Right atrium auricular region (tissue), 2 donors: ENCODE measurements around the gene RNPEPL1. TPM values are rescaled to one million over a fixed set of nuclear protein-coding genes. Genes with fewer than 3 reads are reported as not detected.

Experiments
- DNase-seq: peaks from one replicate; pipeline ENCODE4 v3.0.0-alpha.2; 2019; ENCODE audit warnings: low spot score
- H3K27ac ChIP-seq, 2 donors: fragments of 200-600 bp; sonication (generic); 1 replicate in 1 of 2; 2 replicates in 1 of 2; pipeline ENCODE4 v1.5.1; 2016 to 2019
- H3K27me3 ChIP-seq, 2 donors: fragments of 200-600 bp; sonication (generic); one replicate each; pipeline versions ENCODE4 v1.5.1 to v1.6.0; 2017 to 2019
- H3K36me3 ChIP-seq: fragments of 200-600 bp; sonication (generic); one replicate; pipeline ENCODE4 v1.5.1; 2016
- H3K4me1 ChIP-seq, 2 donors: fragments of 200-600 bp; sonication (generic); one replicate each; pipeline versions ENCODE4 v1.5.1 to v1.6.0; 2017 to 2019
- H3K4me3 ChIP-seq, 2 donors: fragments of 200-600 bp; sonication (generic); 1 replicate in 1 of 2; 2 replicates in 1 of 2; pipeline ENCODE4 v1.5.1; 2017 to 2019; ENCODE audit warnings: mild to moderate bottlenecking in 1 of 2, moderate library complexity in 1 of 2
- H3K9me3 ChIP-seq, 2 donors: fragments of 200-600 bp; sonication (generic); one replicate each; pipeline ENCODE4 v1.5.1; 2019
- total RNA-seq, 2 donors: library from RNA; depleted of rRNA; stranded (reverse); fragments of >200 nt; gene quantifications; one replicate each; pipeline ENCODE4 v1.1.0, GENCODE V29; 2016
- TF ChIP-seq, protein P1 (sequence below), 2 donors: fragments of 200-600 bp; sonication (generic); IDR thresholded peaks; one replicate each; pipeline ENCODE4 v1.5.1; 2019; ENCODE audit warnings: antibody characterized with exemption in 2 of 2

The RNPEPL1 gene
- total RNA-seq, 2 donors from 2014 or later = 62.0 to 76.3 TPM

DNA sequence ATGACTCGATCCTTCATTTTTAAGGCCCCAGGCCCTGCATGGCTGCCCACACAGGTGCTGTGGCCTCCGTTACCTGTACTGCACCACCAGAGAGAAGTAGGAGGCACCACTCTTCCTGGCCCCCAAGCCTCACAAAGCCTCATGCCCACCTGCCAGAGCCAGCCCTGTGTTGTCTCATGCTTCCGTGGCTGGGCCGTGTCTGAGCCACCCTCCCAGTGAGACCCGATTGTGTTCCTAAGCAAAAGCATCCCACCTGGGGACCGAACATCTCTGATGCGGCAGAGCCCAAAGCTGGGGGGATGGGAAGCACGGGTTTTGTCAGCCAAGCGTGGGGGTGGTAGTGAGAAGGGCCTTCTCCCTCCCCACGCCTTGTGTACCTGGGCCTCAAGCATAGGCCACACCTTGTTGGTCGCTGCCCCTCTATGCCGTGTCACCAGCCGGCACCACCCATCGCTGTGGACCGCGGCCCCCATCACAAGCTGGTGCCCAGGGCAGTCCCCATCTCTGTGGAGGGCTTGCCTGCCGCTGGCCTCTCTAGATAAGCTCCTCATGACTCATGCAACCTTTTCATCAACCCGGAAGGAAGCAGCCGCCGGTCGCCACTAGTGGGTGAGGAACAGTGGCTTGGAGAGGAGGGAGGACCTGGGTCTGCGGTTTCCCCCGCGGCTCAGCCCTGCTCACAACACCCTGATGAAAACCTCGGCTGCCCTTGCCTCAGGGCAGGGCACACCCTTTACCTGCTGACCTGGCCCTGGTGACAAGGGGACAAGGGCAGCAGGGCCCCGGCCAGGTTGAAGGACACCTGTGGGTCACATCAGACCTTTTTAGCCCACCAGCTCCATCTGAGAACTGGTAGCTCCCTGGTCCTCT is 2.7 kb upstream of the RNPEPL1 start:
- TF ChIP-seq, protein P1, sequence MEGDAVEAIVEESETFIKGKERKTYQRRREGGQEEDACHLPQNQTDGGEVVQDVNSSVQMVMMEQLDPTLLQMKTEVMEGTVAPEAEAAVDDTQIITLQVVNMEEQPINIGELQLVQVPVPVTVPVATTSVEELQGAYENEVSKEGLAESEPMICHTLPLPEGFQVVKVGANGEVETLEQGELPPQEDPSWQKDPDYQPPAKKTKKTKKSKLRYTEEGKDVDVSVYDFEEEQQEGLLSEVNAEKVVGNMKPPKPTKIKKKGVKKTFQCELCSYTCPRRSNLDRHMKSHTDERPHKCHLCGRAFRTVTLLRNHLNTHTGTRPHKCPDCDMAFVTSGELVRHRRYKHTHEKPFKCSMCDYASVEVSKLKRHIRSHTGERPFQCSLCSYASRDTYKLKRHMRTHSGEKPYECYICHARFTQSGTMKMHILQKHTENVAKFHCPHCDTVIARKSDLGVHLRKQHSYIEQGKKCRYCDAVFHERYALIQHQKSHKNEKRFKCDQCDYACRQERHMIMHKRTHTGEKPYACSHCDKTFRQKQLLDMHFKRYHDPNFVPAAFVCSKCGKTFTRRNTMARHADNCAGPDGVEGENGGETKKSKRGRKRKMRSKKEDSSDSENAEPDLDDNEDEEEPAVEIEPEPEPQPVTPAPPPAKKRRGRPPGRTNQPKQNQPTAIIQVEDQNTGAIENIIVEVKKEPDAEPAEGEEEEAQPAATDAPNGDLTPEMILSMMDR (IDR thresholded peaks at IDR 0.05) = no peak
- peak; percentile 91 for DNase-seq
- no peaks in the 10 kb centered on the region for H3K9me3 ChIP-seq
- H3K27ac ChIP-seq = peak overlapping the region; percentile 92 to 95
- peak overlapping the region; percentile 22 to 81 for H3K4me3 ChIP-seq
- H3K4me1 ChIP-seq = peaks cover 0 to 62% of the 10 kb centered on the region in 2 donors
- no peaks in the 10 kb centered on the region for H3K36me3 ChIP-seq
- H3K27me3 ChIP-seq = no peaks in the 10 kb centered on the region

DNA sequence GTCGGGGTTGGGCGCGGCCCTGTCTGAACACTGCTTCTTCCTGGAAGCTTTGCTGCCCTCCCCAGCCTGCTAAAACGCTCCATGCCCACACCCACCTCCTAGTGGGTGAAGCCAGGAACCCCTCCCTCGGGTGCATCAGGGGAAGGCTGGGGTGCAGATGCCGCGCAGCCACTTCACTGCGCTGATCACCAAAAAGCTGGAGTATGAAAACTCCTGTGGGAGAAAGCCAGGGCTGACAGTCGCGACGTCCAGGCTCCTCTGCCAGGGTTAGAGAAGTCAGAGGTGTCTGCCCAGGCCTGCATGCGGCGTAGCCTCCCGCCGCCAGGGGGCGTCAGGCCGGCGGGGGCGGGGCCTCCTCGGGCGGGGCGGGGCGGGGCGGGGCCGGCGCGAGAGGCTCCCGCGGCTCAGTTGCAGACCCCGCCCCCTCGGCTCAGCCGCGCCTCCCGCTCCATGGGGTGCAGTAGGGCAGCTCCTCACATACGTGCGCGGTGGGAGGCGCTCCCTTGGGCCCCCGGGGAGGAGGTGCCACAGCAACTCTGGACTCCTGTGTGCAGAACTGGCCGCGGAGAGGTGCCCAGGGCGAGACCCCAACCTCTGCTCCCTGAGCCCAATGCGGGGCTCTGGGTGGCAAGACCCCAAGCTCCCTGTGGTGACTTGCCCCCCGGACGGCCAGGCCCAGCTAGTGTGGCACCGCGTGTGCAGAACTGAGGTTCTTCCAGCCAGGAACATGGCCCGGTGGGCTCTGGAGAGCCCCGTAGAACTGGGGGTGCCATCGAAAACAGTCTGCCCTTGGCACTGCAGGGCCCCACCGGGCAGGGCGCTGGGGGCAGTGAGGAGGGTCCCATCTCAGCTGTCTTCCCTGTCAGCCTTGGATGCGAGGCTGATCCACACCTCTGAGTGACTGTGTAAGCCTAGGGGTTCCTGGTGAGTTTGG is 1.8 kb upstream of the RNPEPL1 start:
- Histone ChIP-seq H3K36me3 (no peaks in the 10 kb centered on the region), H3K4me1 (peaks cover 0 to 64% of the 10 kb centered on the region in 2 donors), H3K27me3 (no peaks in the 10 kb centered on the region), H3K4me3 (peak overlapping the region; percentile 22 to 81), H3K9me3 (no peaks in the 10 kb centered on the region), H3K27ac (peak overlapping the region; percentile 92 to 95)
- peak; percentile 92 for DNase-seq
- TF ChIP-seq, protein P1 (IDR thresholded peaks at IDR 0.05) = peak; percentile 98 to 99

DNA sequence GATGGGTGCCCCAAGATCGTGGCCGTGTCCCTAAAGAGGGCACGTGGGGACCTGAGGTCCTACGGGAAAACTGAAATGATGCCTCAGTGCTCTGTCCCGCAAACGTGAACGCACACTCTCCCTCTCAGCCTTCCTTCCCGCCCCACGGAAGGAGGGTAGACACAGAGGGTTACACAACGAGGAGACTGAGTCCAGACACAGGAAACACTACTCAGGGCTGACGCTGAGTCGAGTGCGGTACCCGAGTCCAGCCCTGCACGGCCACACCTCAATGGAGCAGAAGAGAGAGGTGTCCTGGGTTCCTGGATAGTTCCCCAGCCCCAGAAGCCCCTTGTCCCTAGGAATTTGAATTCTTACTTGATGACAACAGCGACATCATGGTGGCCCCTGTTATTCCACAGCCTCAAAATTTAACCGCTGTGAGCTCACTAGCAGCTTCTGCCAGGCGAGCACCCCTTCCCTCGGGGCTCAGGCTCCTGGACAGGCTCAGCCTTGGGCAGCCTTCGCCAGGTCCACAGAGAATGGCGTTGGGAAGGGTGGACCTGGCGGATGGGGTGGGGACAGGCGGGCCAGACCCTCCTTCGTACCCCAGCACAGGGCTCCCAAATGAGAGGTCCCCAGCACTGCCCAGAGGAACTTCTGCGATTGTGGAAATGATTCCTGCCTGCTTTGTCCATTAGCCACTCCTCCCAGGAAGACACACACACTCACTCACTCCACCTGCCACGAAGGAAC is 980 bp upstream of the RNPEPL1 start:
- H3K4me3 ChIP-seq = peak overlapping the region; percentile 72 to 81
- peak; percentile 65 for DNase-seq
- H3K27me3 ChIP-seq = no peaks in the 10 kb centered on the region
- peaks cover 0 to 56% of the 10 kb centered on the region in 2 donors for H3K4me1 ChIP-seq
- TF ChIP-seq, protein P1 (IDR thresholded peaks at IDR 0.05) = no peak
- H3K27ac ChIP-seq = peak overlapping the region; percentile 92 to 95
- H3K36me3 ChIP-seq = peaks cover under 1% of the 10 kb centered on the region
- no peaks in the 10 kb centered on the region for H3K9me3 ChIP-seq

DNA sequence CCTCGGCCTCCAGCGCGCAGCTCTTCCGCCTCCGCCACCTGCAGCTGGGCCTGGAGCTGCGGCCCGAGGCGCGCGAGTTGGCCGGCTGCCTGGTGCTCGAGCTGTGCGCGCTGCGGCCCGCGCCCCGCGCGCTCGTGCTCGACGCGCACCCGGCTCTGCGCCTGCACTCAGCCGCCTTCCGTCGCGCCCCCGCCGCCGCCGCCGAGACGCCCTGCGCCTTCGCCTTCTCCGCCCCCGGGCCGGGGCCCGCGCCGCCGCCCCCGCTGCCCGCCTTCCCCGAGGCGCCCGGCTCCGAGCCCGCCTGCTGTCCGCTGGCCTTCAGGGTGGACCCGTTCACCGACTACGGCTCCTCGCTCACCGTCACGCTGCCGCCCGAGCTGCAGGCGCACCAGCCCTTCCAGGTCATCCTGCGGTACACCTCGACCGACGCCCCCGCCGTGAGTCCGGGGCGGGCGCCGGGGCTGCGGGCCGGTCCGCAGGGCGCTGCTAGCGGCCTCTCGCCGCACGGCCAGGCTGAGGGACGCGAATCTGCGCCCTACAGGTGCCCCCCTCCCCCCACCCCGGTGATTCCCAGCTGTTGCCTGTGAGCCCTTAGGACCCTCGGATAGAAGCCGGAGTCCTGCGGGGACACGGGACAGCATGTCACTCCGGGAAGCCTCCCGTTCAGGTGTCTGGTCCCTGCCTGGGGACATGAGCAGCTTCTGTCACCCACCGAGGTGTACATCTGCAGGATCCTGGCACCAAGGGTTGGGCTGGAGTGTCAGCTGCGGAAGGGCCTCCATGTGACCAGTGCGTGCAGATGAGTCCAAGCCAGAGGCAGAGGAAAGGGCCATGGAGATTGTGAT is 616 bp downstream of the RNPEPL1 start:
- H3K27me3 ChIP-seq = no peaks in the 10 kb centered on the region
- H3K27ac ChIP-seq = peak overlapping the region; percentile 76 to 80
- no peak for DNase-seq
- H3K9me3 ChIP-seq = no peaks in the 10 kb centered on the region
- H3K4me3 ChIP-seq = peak overlapping the region; percentile 77 to 81
- TF ChIP-seq, protein P1 (IDR thresholded peaks at IDR 0.05) = no peak
- H3K4me1 ChIP-seq = peaks cover 0 to 55% of the 10 kb centered on the region in 2 donors
- peaks cover 5% of the 10 kb centered on the region for H3K36me3 ChIP-seq
